HG03095 (cell line): ENCODE measurements around the gene MPND.

ENCODE experiments used
- ATAC-seq: cut with Tn5 transposase; IDR thresholded peaks from one replicate; pipeline ENCODE4 v1.9.1; 2021; ENCODE audit warnings: moderate library complexity; ENCODE audit not compliant: unreplicated experiment

MPND gene

DNA sequence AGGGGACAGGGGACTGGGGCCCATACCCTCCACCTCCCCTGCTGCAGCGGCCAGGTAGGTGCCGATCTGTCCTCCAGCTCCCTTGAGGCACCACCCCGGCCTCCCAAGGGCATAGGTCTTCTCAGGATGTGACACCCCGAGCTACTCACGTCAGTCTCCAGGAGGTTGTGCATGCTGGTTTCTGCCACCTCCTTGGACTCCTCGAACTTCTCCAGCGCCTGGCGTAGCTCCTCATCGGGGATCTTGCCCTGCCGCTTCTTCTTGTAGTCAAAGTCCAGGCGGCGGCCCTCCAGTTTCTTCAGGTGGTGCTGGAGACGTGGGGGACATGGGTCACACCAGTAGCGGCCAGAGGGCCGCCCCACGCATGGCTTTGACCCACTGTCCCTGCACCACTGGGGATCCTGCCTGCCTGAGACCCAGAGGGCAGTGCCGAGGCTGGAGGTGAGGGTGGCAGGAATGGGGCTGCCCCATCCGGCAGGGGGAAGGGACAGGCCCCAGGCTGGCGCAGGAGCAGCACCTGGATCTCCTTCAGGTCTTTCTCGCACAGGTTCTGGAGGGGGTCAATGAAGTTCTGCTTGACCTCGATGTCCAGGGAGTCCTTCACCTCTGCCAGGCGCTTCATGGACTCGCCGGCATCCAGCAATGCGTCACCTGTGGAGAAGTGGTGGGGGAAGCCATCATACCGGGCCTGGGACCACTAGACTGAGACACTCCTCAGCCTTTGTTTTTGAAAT is 20.4 kb downstream of the MPND start:
- no peak for ATAC-seq

DNA sequence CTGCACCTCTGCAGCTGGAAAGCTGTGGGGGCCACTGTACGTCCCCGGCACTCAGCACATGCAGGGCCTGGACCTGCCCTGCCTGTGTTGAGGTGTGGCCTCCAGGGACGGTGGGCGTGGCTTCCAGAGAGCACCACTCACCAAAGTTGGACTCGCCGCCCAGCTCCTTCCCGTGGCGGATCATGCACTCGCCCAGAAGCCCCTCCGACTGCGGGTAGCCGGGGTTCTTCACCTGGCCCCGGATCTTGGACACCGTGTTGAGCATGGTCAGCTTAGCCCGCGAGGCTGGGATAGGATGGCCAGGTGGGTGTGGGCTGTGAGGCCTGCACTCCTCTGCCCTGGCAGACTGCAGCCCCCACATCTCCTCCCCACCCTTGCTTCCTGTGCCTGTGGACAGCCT is 22.0 kb downstream of the MPND start:
- ATAC-seq, result no peak

DNA sequence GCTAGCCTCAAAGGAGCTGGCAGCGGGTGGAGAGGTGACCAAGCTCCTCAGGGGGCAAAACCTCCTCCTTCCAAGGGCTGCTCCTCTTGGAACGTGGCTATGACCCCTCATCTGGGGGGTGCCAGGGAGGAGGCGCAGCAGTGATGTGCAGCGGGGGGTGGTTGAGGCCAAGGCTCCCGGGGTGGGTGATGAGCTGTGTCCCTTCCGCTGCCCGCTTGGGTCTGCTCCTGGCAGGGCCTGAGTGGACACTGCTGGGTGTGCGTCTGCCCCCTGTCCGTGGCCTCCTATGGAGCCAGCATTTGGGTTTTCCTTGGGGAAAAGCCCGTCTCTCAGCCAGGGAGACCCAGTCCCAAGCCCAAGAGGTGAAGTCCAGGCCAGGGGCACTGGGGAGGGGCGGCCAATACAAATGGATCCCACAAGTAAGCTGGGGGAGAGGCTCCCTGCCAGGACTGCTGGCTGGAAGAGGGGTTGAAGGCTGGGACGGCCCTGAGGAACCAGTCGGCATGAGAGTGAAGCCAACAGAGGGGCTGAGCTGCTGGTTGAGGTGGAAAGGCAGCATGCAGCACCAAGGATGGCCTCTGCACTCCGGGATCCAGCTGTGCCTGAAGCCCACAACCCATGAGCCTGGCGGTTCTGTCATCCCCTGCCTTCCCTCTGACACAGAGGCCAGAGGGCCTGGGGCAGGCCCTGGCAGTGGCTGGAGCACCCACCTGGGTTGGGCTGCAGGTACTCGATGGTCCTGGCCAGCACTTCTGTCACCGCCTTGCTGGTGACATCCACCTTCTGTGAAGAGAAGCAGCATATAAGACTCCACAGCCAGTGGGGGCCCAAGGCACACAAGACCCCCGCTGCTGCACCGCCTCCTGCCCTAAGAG is 22.7 kb downstream of the MPND start:
- ATAC-seq, result no peak

DNA sequence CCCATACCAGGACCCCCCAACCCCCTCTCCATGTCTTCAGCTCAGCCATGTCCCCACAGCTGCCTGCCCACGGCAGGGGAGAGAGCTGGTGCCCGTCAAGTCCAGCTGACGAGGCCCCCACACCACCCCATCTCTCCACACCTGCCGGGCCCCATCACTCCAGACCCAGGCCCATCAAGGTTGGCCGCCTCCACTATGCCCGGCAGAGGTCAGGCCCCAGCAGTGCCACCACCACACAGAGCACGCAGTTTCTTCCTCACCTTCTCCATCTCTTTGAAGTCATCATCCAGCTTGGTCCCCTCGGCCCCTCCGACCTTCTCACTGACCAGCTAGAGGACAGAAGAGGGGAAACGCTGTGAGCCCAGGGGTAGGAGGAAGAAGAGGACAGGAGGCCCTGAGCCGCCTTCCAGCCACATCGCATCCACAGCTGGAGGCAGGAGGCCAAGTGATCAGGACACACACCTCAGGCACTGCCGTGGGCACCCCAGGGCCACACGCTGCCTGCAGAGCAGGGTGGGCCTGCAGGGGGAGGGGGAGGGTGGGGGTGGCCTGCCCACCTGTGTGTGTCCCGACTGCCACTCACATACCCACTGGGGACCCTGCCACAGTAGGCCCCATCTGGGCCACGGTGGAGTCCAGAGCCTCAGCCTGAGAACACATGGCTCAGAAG is 23.4 kb downstream of the MPND start:
- no peak for ATAC-seq

DNA sequence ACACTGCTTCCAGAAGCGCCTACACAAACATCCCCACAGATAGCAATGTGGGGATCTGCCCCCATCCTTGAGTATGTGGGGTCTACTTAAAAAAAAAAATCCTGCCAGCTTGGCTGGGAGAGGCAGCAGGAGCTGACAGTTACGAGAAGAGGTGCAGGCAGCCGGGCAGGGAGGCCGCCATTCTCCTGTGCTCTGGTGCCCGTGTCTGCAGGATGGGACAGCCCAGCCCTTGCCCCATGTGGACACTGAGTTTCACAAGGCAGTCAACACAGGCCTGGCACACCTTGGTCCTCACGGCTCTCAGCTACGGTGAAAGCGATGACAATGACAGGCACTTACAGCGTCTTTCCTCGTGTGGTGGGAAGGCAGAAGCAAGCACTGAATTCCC is 24.0 kb downstream of the MPND start:
- no peak for ATAC-seq

DNA sequence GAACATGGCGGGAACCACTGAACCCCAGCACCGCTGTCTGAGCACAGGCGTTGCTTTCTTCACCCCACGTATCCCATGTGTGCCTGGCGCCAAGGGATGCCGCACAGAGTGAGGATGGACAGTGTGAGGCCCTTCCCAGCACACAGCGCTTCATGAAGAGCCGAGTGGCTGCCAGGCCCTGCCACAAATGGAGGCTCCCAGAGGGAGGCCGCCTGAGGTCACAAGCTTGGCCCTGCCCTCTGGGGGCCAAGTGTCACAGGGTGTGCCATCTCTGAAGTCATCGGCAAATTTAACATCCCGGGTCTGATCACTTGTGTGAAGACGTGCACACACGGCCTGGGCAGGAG is 24.4 kb downstream of the MPND start:
- ATAC-seq, result no peak

DNA sequence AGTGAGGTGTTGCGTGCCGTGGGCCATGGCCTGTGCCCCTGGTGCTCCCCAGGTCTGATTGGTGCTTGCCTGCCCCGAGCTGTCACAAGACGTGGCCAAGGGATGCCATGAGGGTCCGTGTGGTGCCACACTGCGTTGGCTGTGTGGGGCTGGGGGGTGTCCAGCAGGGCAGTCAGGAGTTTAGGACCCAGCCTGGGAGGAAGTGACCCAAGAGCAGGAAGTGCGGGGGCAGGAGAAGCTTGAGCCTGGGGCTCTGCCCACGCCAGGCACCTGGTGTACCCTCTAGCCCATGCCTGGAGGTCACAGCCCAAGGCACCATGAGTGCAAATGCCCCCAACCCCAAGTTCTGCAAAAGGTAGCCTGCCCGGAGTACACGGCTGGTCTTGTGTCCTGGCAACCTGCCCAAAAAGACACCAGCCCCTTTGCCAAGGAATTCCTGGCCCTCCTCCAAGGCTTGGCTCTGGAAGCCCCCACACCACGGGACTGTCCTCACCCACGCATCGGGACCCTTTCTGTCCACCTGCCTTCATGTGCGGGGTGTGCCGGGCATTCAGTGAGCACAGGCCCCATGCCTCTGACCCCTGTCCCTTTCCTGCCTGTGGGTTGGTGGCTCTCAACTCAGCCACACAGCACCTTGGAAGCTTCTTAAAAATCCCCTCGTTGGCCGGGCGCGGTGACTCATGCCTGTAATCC is 24.9 kb downstream of the MPND start:
- no peak for ATAC-seq

DNA sequence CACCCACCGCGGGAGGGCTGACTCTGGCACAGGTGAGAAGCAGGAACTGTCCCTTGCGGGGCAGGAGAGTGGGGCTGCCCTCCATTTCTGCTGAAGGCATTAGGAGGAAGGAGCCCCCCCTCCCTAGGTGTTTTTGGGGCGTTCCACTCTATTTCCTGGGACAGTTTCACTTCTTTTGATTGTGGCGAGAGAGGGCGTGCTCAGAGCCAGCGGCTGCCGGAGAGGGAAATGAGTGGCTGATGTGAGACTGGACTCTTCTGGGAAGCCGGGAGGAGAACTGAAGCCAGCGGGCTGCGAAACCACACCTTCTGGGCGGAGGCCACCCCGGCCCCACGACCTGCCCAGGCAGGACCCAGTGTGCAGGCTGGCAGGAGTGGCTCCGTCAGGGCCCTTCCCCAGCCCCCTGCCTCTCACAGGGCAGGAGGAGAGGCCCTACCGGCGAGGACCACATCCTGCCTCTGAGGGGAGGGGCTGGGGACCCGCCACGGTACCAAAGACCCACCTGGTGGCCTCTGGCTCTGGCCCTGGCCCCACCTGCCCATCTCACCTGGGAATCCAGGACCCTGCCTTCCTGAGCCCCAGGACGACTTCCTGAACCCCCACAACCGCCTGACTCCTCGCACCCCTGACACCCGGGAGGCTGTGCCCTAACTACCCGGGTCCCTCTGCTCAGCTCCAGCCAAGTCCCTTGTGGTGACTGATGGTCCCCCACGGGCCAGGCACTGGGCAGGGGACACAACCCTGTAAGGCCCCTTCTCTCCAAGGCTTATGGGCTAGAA is 25.9 kb downstream of the MPND start:
- ATAC-seq, result peak; percentile 50

DNA sequence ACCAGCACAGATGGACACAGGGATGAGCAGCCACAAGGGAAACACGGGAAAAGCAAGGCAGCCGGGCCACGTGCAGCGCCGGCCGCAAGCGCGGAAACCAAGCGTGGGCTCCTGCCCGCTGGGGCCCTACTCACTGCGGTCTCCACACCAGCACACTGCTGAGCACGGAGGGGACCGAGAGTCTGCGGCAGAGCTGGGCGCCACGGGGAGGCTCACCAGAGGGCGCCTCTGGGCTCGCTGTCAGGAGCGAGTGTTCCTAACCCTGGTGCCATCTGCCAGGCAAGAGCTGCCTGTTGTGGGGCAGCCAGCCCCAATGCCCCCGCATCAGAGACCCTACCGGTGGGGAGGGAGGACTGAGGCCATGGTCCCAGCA is 26.5 kb downstream of the MPND start:
- no peak for ATAC-seq

DNA sequence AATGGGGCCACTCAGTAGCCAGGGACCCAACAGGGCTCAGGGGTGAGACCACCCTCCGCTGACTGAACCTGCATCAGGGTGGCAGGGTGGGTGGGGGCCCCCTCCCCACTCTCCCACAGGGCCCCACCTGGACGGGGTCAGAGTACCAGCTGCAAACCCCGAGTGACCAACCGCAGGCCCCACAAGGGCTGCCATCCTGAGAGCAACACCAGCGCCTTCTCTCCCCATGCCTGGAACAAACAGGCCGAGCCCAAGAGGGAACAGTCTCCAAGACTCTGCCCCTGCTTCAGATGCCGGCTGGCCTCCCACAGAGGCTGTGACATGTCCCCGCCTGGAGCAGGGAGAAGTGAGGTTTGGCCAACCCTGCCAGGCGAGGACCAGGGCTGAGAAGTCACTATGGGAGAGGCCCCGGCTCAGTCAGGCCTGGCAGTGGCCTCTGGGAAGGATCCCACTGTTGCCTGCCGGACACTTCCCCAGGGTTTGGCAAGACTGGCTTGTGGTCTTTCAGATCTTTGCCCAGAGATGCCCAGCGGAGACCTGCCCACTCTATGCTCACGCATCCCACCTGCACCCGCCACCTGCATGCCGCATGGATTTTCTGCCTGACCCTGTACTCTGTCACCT is 27.2 kb downstream of the MPND start:
- ATAC-seq, result no peak

DNA sequence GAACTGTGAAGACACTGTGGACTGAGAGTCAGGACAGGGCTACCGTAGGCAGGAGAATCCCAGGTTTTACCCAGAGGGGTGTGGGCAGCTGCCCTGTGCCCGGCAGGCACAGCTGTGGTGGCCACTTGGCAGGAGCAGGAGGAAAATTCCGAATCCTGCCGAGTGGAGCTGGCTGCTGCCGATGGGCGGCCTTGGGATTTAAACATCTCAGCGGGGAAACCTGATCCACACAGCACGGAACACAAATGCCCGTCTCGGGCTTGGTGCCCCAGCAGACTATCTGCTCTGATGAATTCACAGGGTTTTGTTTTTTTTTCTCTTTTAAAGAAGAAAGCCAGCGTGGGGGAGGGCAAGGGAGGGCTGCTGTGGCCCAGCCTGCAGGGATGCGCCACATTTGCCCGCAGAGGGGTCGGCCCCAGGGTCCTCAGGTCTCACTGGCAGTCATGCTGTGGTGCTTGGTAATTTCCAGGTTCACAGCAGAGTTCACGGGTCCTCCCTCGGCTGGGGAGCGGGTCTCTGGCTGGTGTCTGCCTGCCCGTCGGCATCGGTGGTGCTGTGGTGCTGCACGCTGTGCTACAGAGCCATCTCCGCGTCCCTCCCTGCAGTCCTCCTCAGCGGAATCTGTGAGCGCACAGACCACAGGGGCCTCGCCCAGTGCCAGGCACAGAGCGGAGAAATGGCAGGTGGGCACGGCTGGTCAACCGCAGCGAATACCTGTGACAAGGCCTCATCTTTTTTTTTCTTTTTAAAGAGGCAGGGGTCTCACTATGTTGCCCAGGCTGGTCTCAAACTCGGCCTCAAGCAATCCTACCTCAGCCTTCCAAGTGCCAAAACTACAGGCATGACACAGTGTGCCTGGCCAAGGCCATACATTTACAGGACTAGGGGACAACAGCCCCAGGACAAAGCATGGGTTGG is 28.1 kb downstream of the MPND start:
- no peak for ATAC-seq

DNA sequence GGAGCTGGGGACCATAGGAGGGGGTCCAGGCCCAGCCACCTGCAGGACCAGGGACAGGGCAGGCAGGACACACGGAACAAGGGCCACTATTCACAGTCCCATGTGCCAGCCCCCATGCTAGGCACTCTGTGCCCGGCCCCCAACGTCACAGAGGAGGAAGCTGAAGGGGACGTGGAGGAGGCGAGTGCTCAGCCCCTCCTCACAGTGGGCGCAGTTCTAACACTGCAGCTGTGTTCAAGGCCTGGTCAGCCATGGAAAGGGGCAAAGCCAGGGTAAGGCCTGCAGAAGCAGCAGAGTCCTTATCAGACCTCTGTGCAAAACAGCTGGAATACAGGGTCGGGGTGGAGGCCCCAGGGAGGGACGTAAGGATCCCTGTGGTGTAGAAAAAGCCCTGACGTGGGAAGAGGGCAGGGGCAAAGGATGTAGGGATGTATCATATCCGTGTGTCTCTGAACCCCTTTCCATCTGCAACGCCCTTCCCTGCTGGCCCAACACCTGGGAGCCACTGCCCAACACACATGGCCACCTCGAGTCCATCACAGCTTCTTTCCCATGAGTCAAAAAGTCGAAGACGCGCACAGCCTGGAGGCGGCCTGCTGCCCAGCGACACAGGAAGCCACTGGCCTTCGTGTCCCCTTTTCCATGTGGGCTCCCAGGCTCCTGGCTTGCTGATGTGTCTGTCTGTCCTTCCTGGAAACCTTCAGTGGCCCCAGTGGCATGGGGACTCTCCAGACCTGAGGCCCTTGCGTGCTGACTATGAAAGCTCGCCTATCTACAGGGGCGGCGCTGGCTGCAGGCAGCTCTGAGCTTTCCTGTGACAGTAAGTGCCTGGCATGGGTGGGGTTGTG is 29.0 kb downstream of the MPND start:
- ATAC-seq, result no peak

DNA sequence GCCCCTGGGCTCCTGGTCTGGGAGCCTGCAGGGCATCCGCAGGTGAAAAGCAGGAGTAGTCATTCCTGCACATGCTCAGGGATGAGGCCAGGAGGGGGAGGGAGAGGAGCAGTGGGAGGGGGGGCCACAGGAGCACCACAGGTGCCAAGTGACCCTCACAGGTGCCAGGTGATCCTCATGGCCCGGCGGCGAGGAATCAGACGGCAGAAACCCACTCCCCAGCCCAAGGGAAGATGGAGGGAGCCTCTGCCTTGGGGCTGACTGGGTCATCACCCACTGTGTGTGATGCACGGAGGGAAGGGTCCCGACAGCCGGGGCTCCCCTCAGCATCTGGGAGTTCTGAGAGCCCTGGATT is 29.6 kb downstream of the MPND start:
- ATAC-seq, result no peak

DNA sequence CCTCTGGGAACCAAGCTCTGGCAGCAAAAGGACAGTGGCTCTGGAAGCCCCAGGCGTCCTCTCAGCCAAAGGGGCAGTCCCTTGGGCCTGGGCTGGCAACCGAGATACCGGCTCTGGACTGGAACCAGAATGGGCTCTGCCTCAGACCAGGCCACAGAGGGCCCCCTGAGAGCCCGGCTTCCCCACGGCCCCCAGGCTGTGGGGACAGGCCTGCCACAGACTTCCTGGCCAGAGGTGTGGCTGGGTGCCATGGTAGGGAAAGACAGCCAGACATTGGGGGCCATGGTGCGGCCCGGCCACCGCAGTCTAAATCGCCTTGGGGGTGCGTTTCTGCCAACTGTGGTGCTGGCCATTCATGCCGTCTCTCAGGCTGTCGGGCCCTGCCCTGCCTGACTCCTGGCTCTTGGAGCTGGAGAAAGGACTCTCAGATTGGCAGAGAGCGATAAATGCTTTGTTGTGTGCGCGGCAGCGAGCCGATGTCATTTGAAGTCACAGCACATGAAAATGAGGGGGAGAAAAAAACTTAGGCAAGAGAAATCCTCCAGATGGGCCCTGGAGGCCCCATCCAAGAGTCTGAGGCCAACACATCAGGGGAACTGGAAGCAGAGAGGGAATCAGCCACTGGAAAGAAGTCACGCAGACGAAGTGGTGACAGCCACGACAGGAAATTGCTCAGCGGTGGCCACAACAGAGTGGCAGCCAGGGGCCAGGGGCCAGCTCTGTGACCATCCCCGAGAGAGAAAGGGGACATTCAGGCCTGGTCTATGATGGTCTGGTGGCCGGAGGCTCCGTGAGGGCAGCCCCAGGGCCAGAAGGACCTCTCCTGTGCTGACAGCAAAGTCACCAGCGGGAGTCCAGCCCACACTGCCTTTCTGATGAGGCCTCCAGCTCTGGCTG is 30.5 kb downstream of the MPND start:
- no peak for ATAC-seq

DNA sequence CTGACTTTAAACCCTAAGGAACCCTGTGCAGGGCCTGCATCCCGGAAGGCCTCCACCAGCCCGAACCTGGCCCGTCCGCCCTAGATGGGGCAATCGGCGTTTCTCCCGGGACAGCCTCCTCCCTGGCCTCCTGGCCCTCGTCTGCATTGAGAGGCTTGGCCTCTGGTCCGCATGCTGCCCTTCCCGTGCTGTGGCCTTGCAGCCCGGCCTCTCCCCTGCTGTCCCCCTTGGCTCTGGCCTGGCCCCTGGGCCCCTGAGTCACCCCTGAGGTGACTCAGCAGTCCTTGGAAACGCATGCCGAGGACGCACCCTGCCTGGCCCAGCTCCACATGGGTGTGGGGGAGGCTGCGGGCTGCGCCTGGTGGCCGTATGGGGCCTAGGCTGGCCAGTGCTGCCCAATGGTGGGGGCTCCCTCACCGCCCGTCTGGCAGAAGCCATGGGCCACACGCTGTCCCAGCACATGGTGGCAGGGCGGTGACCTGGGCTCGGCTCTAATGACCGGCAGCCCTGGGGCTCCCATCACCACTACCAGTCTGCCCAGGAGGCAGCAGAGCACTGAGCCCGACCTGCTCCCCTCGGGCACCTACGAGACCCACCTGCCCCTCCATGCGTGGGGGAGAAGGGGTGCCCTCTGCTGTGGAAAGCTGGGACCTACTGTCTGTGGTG is 31.3 kb downstream of the MPND start:
- no peak for ATAC-seq

DNA sequence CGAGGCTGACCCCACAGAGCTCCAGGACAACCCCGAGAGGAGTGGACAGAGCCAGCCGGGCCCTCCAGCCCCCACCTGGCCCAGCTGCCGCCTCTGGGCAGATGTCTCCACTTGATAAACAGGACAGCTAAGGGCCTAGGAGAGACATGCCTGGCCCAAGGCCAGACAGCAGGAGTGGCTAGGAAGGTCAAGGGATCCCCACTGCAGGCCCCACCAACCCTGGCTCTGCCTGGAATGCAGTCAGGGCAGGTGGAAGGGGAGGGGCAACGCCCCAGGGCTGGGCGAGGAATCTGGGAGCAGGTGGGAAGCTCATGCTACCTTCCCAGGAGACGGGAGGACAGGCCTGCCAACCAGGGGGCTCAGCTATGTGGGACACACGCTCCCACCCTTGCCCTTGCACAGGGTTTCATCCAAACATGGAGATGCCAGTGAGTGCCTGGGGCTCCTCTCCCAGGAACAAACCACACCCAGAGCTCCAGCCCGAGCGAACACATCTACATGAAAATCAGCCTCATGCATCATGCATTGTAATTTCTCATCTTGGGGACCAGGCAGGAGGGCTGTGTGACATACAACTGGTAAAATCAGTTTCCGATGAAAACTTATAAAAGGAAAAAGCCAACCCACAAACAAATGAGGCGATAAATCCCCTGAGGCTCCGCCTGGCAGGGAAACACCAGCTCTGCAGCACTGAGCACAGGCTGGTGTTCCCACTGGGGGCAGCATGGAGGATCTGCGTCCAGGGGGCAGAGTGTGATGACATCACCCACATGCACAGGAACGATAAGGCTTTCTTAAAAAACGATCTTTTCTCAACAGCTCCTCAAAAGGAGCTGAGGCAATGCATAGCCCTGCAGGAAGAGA is 32.0 kb downstream of the MPND start:
- no peak for ATAC-seq
